PC-9 (cell line): ENCODE measurements around the gene URB1.

Source experiments
- EZH2 ChIP-seq: fragments of 200-600 bp; sonication (generic); IDR thresholded peaks from 2 replicates; pipeline ENCODE4 v1.8.0; 2017; ENCODE audit warnings: antibody characterized with exemption, low read depth
- TF ChIP-seq, protein P1 (sequence below): fragments of 200-600 bp; sonication (generic); conservative IDR thresholded peaks from 2 replicates; pipeline ENCODE4 v1.6.1; 2017; ENCODE audit warnings: mixed run types, antibody characterized with exemption, mild to moderate bottlenecking, moderate library complexity

DNA sequence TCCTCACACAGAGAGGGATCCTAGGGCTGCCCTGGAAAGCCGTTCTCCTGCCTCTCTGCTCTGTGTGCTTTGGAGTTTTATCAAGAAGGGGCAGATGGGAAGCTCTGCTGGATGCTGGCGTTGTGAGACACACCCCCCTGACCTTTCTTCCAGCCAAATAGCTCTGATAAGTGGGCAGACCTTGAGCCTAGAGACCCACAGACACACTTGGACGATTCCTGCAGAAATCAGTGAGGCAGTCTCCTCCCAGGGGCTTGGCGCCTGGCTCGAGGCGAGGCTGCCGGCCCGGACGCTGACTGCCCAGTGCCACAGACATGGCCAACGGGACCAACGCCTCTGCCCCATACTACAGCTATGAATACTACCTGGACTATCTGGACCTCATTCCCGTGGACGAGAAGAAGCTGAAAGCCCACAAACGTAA is 94.1 kb downstream of the URB1 start, which contains the start of gene MRAP:
- TF ChIP-seq, protein P1, sequence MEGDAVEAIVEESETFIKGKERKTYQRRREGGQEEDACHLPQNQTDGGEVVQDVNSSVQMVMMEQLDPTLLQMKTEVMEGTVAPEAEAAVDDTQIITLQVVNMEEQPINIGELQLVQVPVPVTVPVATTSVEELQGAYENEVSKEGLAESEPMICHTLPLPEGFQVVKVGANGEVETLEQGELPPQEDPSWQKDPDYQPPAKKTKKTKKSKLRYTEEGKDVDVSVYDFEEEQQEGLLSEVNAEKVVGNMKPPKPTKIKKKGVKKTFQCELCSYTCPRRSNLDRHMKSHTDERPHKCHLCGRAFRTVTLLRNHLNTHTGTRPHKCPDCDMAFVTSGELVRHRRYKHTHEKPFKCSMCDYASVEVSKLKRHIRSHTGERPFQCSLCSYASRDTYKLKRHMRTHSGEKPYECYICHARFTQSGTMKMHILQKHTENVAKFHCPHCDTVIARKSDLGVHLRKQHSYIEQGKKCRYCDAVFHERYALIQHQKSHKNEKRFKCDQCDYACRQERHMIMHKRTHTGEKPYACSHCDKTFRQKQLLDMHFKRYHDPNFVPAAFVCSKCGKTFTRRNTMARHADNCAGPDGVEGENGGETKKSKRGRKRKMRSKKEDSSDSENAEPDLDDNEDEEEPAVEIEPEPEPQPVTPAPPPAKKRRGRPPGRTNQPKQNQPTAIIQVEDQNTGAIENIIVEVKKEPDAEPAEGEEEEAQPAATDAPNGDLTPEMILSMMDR = no peak
- no peak for TF ChIP-seq EZH2
